GM21447 (cell line): ENCODE measurements around the gene OR52B6.
"Not testable (repeated sequence)": the region's sequence is repeated elsewhere in the genome, so short reads cannot be mapped to it uniquely, and the experiment has no call there.

Experiments
- ATAC-seq: cut with Tn5 transposase; IDR thresholded peaks from one replicate; pipeline ENCODE4 v1.9.1; 2021; ENCODE audit not compliant: unreplicated experiment

Gene OR52B6

GRCh38 chr11:5593146-5593545 is 12.5 kb downstream of the OR52B6 start:
- ATAC-seq = no peak

- no peak for ATAC-seq
Measured at GRCh38 chr11:5596607-5597201, 16.0 kb downstream of the OR52B6 start, which contains the start of gene TRIM6. Gene TRIM6, plus strand, starts transcription at chr11:5596637. Its CDS starts 261 bp downstream, at chr11:5596898.

GRCh38 chr11:5597953-5598352 is 17.3 kb downstream of the OR52B6 start:
- no peak for ATAC-seq

- peak; percentile 81 for ATAC-seq
Measured at GRCh38 chr11:5600374-5600851, 19.7 kb downstream of the OR52B6 start.

- not testable (repeated sequence) for ATAC-seq
Measured at GRCh38 chr11:5602791-5603190, 22.1 kb downstream of the OR52B6 start.

GRCh38 chr11:5603326-5603725 is 22.6 kb downstream of the OR52B6 start:
- ATAC-seq = no peak

- no peak for ATAC-seq
Measured at GRCh38 chr11:5604896-5605295, 24.2 kb downstream of the OR52B6 start.

GRCh38 chr11:5605849-5606248 is 25.2 kb downstream of the OR52B6 start:
- no peak for ATAC-seq

GRCh38 chr11:5608808-5609207 is 28.1 kb downstream of the OR52B6 start:
- no peak for ATAC-seq

GRCh38 chr11:5610446-5610845 is 29.8 kb downstream of the OR52B6 start:
- ATAC-seq = no peak

- ATAC-seq = no peak
Measured at GRCh38 chr11:5611627-5612026, 30.9 kb downstream of the OR52B6 start.

GRCh38 chr11:5618807-5619206 is 38.1 kb downstream of the OR52B6 start:
- ATAC-seq = no peak

- no peak for ATAC-seq
Measured at GRCh38 chr11:5620651-5621521, 40.2 kb downstream of the OR52B6 start.

GRCh38 chr11:5621580-5621979 is 40.9 kb downstream of the OR52B6 start:
- no peak for ATAC-seq

GRCh38 chr11:5622802-5623201 is 42.1 kb downstream of the OR52B6 start:
- ATAC-seq = no peak

GRCh38 chr11:5624489-5625279 is 44.0 kb downstream of the OR52B6 start, which contains the start of gene TRIM34:
Gene TRIM34, plus strand, starts transcription at chr11:5625001. Its CDS starts 7,331 bp downstream, at chr11:5632332.
- peak; percentile 97 for ATAC-seq

GRCh38 chr11:5625281-5625680 is 44.6 kb downstream of the OR52B6 start:
- no peak for ATAC-seq

- no peak for ATAC-seq
Measured at GRCh38 chr11:5626196-5626595, 45.5 kb downstream of the OR52B6 start.

GRCh38 chr11:5631417-5631816 is 50.7 kb downstream of the OR52B6 start:
- ATAC-seq = no peak
